Measurements from ENCODE around the gene MPHOSPH10. TPM values are rescaled to one million over a fixed set of nuclear protein-coding genes. Genes with fewer than 3 reads are reported as not detected.

Gene MPHOSPH10
- total RNA-seq, 1 donor from 2014 or later = 55.4 TPM

DNA sequence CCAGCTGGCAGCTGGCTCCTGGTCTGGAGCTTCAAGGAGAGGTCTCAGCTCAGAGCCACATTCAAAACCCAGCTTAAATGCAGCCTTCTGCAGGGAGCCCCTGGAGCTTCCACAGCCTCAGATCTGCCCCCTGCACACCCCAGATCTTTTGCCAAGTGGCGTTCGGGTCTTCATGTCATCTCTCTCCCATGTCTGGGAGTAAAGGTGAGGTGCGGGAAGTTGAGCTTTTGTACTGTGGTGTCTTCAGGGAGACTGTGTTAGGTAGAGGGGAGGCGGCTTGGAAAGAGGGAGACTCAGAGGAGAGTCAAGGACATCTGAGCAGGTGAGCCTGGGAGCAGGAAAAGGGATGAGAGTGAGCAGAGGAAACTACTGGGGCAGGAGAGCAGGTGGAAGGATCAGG, 25.4 kb downstream of the MPHOSPH10 start:
- Mint-ChIP-seq H3K27ac (no peak overlapping the region), H3K4me1 (ENCODE audit: low read depth) (no peaks in the 10 kb centered on the region), H3K4me3 (ENCODE audit: low read depth) (no peak overlapping the region), H3K36me3 (ENCODE audit: insufficient read depth) (no peaks in the 10 kb centered on the region), H3K9me3 (ENCODE audit: low read depth) (no peaks in the 10 kb centered on the region), H3K27me3 (peaks cover 21% of the 10 kb centered on the region)
- TF ChIP-seq, protein P1, sequence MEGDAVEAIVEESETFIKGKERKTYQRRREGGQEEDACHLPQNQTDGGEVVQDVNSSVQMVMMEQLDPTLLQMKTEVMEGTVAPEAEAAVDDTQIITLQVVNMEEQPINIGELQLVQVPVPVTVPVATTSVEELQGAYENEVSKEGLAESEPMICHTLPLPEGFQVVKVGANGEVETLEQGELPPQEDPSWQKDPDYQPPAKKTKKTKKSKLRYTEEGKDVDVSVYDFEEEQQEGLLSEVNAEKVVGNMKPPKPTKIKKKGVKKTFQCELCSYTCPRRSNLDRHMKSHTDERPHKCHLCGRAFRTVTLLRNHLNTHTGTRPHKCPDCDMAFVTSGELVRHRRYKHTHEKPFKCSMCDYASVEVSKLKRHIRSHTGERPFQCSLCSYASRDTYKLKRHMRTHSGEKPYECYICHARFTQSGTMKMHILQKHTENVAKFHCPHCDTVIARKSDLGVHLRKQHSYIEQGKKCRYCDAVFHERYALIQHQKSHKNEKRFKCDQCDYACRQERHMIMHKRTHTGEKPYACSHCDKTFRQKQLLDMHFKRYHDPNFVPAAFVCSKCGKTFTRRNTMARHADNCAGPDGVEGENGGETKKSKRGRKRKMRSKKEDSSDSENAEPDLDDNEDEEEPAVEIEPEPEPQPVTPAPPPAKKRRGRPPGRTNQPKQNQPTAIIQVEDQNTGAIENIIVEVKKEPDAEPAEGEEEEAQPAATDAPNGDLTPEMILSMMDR (IDR thresholded peaks at IDR 0.05; ENCODE audit: unreplicated experiment) = no peak
- DNase-seq (ENCODE audit: low spot score, unreplicated experiment) = no peak

DNA sequence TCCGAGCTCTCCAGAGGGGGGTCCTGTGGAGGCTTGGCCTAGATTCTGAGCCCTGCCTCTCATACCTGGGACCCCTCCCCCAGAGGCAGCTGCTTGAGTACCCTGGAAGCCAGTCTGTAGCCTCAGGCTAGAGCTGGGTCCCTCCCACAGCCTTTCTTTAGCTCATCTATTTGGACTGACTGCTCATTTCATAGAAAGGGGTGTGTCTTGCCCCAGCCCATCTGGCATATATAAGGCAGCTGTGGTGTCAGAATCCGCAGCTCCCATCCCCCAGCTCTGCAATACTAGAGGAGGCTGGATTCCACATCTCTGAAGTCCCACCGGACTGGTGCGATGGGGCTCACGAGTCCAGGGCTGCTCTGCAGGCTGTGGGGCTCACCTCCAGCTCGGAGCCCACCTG, 26.1 kb downstream of the MPHOSPH10 start:
- peaks cover 21% of the 10 kb centered on the region for H3K27me3 Mint-ChIP-seq
- TF ChIP-seq, protein P1 (IDR thresholded peaks at IDR 0.05; ENCODE audit: unreplicated experiment) = no peak
- no peak overlapping the region for H3K4me3 Mint-ChIP-seq (ENCODE audit: low read depth)
- H3K36me3 Mint-ChIP-seq (ENCODE audit: insufficient read depth) = no peaks in the 10 kb centered on the region
- H3K4me1 Mint-ChIP-seq (ENCODE audit: low read depth) = no peaks in the 10 kb centered on the region
- H3K27ac Mint-ChIP-seq = no peak overlapping the region
- H3K9me3 Mint-ChIP-seq (ENCODE audit: low read depth) = no peaks in the 10 kb centered on the region
- DNase-seq (ENCODE audit: low spot score, unreplicated experiment) = no peak

DNA sequence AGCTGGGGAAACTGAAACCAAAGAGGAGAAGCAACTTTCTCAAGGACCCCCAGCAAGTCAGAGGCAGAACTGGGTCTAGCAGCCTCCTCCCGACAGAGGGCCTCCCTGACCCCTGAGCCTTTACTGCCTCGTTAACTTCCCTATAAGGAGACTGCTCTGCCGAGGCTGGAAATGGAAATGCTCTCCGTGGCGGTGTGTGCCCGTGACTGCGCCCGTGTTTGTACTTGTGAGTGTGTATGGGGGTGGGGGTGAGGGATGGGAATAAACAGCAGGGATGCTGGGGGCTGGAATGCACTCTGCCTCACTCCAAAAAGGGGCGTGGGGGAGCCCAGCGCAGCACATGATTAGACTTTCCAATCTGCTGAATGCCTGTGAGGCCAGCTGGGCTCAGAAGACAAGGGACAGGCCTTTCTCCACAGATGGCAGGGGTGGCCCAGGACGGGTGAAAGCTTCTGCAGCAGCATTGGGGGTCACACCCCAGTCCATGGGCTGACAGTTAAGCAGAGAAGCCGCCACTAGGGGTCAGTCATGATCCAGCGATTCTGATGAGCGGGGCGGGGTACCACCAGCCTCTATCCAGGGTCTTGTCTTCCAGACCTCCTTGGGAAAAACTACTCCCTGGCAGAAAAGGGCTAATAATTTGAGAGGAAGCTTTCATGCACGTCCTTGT, 26.8 kb downstream of the MPHOSPH10 start:
- Mint-ChIP-seq H3K4me1 (ENCODE audit: low read depth) (no peaks in the 10 kb centered on the region), H3K9me3 (ENCODE audit: low read depth) (no peaks in the 10 kb centered on the region), H3K27me3 (peaks cover 25% of the 10 kb centered on the region), H3K36me3 (ENCODE audit: insufficient read depth) (no peaks in the 10 kb centered on the region), H3K27ac (no peak overlapping the region), H3K4me3 (ENCODE audit: low read depth) (no peak overlapping the region)
- DNase-seq (ENCODE audit: low spot score, unreplicated experiment) = peak; percentile 65
- TF ChIP-seq, protein P1 (IDR thresholded peaks at IDR 0.05; ENCODE audit: unreplicated experiment) = peak; percentile 75

DNA sequence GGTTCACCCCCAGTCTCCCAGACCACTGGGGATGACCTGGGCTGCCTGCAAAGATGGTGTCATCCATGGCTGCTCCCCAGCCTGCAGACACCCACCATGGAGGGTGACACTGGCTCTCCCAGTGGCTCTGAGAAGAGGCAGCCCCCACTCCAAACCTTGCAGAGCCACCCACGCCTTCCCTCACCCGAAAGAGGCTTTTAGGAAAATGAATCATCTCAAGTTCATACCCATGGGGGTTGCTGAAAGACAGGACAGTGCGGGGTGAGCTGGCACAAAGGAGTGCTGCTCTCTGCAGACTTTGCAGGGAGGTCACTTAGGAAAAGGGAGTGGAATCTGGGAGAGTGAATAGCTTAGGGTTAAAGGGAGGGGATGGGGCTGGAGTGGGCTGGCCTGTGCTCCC, 36.4 kb downstream of the MPHOSPH10 start:
- Mint-ChIP-seq H3K9me3 (ENCODE audit: low read depth) (no peaks in the 10 kb centered on the region), H3K4me1 (ENCODE audit: low read depth) (peaks cover 4% of the 10 kb centered on the region), H3K36me3 (ENCODE audit: insufficient read depth) (no peaks in the 10 kb centered on the region), H3K4me3 (ENCODE audit: low read depth) (no peak overlapping the region), H3K27me3 (peaks cover 31% of the 10 kb centered on the region), H3K27ac (no peak overlapping the region)
- TF ChIP-seq, protein P1 (IDR thresholded peaks at IDR 0.05; ENCODE audit: unreplicated experiment) = no peak
- DNase-seq (ENCODE audit: low spot score, unreplicated experiment) = no peak

DNA sequence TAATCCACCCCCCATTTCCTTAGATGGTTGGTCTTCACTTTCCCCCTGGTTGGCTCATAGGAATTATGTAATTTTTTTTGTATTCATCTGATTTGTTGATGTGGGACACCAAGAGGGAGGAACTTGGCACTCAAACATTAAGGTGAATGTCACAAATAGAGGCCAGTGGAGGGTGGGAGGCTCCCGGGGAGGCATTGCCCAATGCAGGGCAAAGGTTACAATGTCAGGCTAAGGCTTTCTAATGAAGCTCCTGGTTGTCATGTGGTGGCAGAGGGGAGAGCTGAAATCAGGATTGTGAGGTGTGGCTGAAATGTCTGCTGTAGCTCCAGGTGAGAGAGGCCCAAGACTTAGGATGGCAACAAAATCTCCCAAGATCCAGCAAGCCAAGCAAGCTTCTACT, 42.7 kb downstream of the MPHOSPH10 start:
- H3K4me3 Mint-ChIP-seq (ENCODE audit: low read depth) = no peak overlapping the region
- H3K27ac Mint-ChIP-seq = no peak overlapping the region
- H3K27me3 Mint-ChIP-seq = peaks cover 3% of the 10 kb centered on the region
- no peaks in the 10 kb centered on the region for H3K9me3 Mint-ChIP-seq (ENCODE audit: low read depth)
- H3K36me3 Mint-ChIP-seq (ENCODE audit: insufficient read depth) = no peaks in the 10 kb centered on the region
- H3K4me1 Mint-ChIP-seq (ENCODE audit: low read depth) = no peaks in the 10 kb centered on the region
- DNase-seq (ENCODE audit: low spot score, unreplicated experiment) = no peak
- TF ChIP-seq, protein P1 (IDR thresholded peaks at IDR 0.05; ENCODE audit: unreplicated experiment) = no peak

Data from progenitor cell of endocrine pancreas (in vitro differentiated cells).